K562 (cell line): ENCODE results near the gene TRAF3IP3. TPM values are rescaled to one million over a fixed set of nuclear protein-coding genes. Genes with fewer than 3 reads are reported as not detected.
A peak's percentile ranks its signal among the peaks of the same experiment; 100 is the strongest.

ENCODE experiments used
- AFF4 ChIP-seq: sonication (generic); formaldehyde crosslinking; IDR thresholded peaks from 2 replicates; pipeline ENCODE4 v1.8.0; 2023; ENCODE audit warnings: mild to moderate bottlenecking, missing genetic modification reagents
- ARID3B ChIP-seq: fragments of 250-450 bp; sonication (Bioruptor Pico); IDR thresholded peaks from 2 replicates; pipeline ENCODE4 v1.4.0; 2020; ENCODE audit warnings: borderline replicate concordance
- E2F4 ChIP-seq: sonication (generic); formaldehyde crosslinking; IDR thresholded peaks from 2 replicates; pipeline ENCODE4 v1.8.0; 2022; ENCODE audit warnings: mild to moderate bottlenecking, low read depth, missing genetic modification reagents
- EP300 ChIP-seq: IDR thresholded peaks from 2 replicates; pipeline ENCODE4 v1.6.1; 2012; ENCODE audit warnings: low read length, improper control_type of control experiment
- MAZ ChIP-seq, 2 experiments: fragments of 450-650 bp in 1 of 2; sonication (generic) in 1 of 2; formaldehyde crosslinking; IDR thresholded peaks in 1 of 2; conservative IDR thresholded peaks in 1 of 2; 2 replicates each; pipeline versions ENCODE4 v1.4.0 to v1.5.0; 2020; ENCODE audit warnings: mild to moderate bottlenecking in 1 of 2, missing genetic modification reagents in 1 of 2
- MTA3 ChIP-seq: fragments of 450-650 bp; formaldehyde crosslinking; IDR thresholded peaks from 2 replicates; pipeline ENCODE4 v1.6.1; 2017; ENCODE audit warnings: mild to moderate bottlenecking, borderline replicate concordance
- NONO ChIP-seq, 2 experiments: fragments of 200-400 bp in 1 of 2; fragments of 450-650 bp in 1 of 2; formaldehyde crosslinking in 1 of 2; IDR thresholded peaks; 2 replicates each; pipeline ENCODE4 v1.6.1; 2017; ENCODE audit warnings: low read depth in 2 of 2, mild to moderate bottlenecking in 2 of 2, moderate library complexity in 2 of 2, low read length in 1 of 2
- PPARD ChIP-seq: fragments of 250-450 bp; sonication (Bioruptor Pico); IDR thresholded peaks from 2 replicates; pipeline ENCODE4 v1.8.0; 2022; ENCODE audit warnings: inconsistent platforms, mild to moderate bottlenecking, moderate library complexity
- PRMT5 ChIP-seq: sonication (generic); formaldehyde crosslinking; IDR thresholded peaks from 2 replicates; pipeline ENCODE4 v1.5.0; 2020; ENCODE audit warnings: missing genetic modification reagents
- RAD21 ChIP-seq, 2 experiments: fragments of 250-450 bp in 1 of 2; fragments of 450-650 bp in 1 of 2; sonication (Bioruptor Pico) in 1 of 2; formaldehyde crosslinking in 1 of 2; IDR thresholded peaks in 1 of 2; conservative IDR thresholded peaks in 1 of 2; 2 replicates each; pipeline versions ENCODE4 v1.4.0 to v1.8.0; 2020 to 2022; ENCODE audit warnings: mild to moderate bottlenecking in 2 of 2, moderate library complexity in 1 of 2
- RHOXF2B ChIP-seq: fragments of 250-450 bp; sonication (Bioruptor Pico); conservative IDR thresholded peaks from 2 replicates; pipeline ENCODE4 v1.5.1; 2021
- SMARCC2 ChIP-seq: fragments of 450-650 bp; IDR thresholded peaks from 2 replicates; pipeline ENCODE4 v1.6.1; 2017; ENCODE audit warnings: antibody characterized with exemption, moderate library complexity, mild to moderate bottlenecking, low read depth
- STAT5B ChIP-seq: fragments of 250-450 bp; sonication (Bioruptor Pico); IDR thresholded peaks from 2 replicates; pipeline ENCODE4 v1.8.0; 2021; ENCODE audit warnings: mild to moderate bottlenecking, inconsistent platforms
- TAF7 ChIP-seq: fragments of 450-650 bp; IDR thresholded peaks from 2 replicates; pipeline ENCODE4 v1.6.1; 2016; ENCODE audit warnings: missing genetic modification characterization, missing compliant biosample characterization
- THAP12 ChIP-seq: fragments of 250-450 bp; sonication (Bioruptor Pico); IDR thresholded peaks from 2 replicates; pipeline ENCODE4 v1.9.0; 2021; ENCODE audit warnings: mild to moderate bottlenecking, inconsistent platforms
- TRIM24 ChIP-seq, 2 experiments: fragments of 450-650 bp; IDR thresholded peaks; 2 replicates each; pipeline ENCODE4 v1.6.1; 2016
- ZBTB7A ChIP-seq: IDR thresholded peaks from 2 replicates; pipeline ENCODE4 v1.6.1; 2011; ENCODE audit warnings: low read depth, mild to moderate bottlenecking, low read length, moderate library complexity, borderline replicate concordance; ENCODE audit not compliant: control insufficient read depth
- ZNF785 ChIP-seq: fragments of 250-450 bp; sonication (Bioruptor Pico); IDR thresholded peaks from 2 replicates; pipeline ENCODE4 v1.4.0; 2020; ENCODE audit warnings: mild to moderate bottlenecking
- polyA plus RNA-seq, 8 experiments: library from polyadenylated mRNA; depleted of rRNA in 4 of 8; stranded (reverse) in 5 of 8; unstranded in 3 of 8; fragments of >200 nt; fragmentation: Nextera tagmentation in 2 of 8; fragmentation: Illumina TruSeq in 1 of 8; extraction: Ambion mirVana in 2 of 8; extraction: Trizol in 1 of 8; gene quantifications; 2 replicates each; pipeline versions ENCODE4 v1.2.1 to v1.2.3, GENCODE V29; 2011 to 2014; ENCODE audit warnings: inconsistent platforms in 1 of 8, missing spikeins in 1 of 8
- total RNA-seq, 7 experiments: library from RNA; depleted of rRNA in 6 of 7; stranded (reverse); fragments of >200 nt in 6 of 7; fragmentation: Illumina TruSeq in 2 of 7; extraction: Trizol in 2 of 7; gene quantifications; 2 replicates each; pipeline versions ENCODE4 v1.2.1 to v1.2.3, GENCODE V29; 2011 to 2021; ENCODE audit warnings: low replicate concordance in 1 of 7

The TRAF3IP3 gene
- total and polyA plus RNA-seq, 9 of the 15 experiments (the other 6 are each of a cell fraction or from before 2014, with no cell fraction given): 0.06 to 1.1 (median 0.31) TPM

GRCh38 chr1:209747580-209748262, 8.1 kb upstream of the TRAF3IP3 start (continued):
- TF ChIP-seq NONO (IDR thresholded peaks at IDR 0.05; ENCODE audit: low read depth in 2 of 2, low read length in 1 of 2) (0 out of 4 replicates have a peak, but pooled peaks of 1 of the 2 experiments have one; percentile 43), EP300 (peak; percentile 36; the same call in 1 of the 2 replicates), THAP12 (CRISPR knock-in tag) (no peak), ARID3B (CRISPR knock-in tag) (no peak), STAT5B (CRISPR knock-in tag) (no peak), TRIM24 (IDR thresholded peaks at IDR 0.05) (peak in 1 of 2 experiments; percentile 40; a peak in 1 of 4 replicates), ZNF785 (no peak), PRMT5 (CRISPR knock-in tag) (no peak), MAZ (CRISPR knock-in tag; conservative IDR thresholded peaks at IDR 0.05 in 1 of 2, IDR thresholded peaks at IDR 0.05 in 1 of 2) (peak; percentile 66 to 77; a peak in 2 of 4 replicates), SMARCC2 (peak; percentile 58; the same call in 1 of the 2 replicates), E2F4 (CRISPR knock-in tag) (no peak), TAF7 (tag) (no peak), RHOXF2B (CRISPR knock-in tag) (no peak), AFF4 (no peak; the same call in 1 of the 2 replicates), MTA3 (peak; percentile 95), PPARD (CRISPR knock-in tag) (no peak), ZBTB7A (no peak; the same call in 1 of the 2 replicates), RAD21 (CRISPR knock-in tag; conservative IDR thresholded peaks at IDR 0.05 in 1 of 2, IDR thresholded peaks at IDR 0.05 in 1 of 2) (peak; percentile 94 to 97)
